Breast epithelium (tissue), 3 donors: ENCODE measurements around the gene FHAD1.

Experiments used
- POLR2A ChIP-seq: fragments of 450-650 bp; IDR thresholded peaks from one replicate; pipeline ENCODE4 v1.6.1; 2016; ENCODE audit warnings: antibody characterized with exemption, mild to moderate bottlenecking, moderate library complexity
- POLR2AphosphoS5 ChIP-seq, 3 donors: sonication (generic); formaldehyde crosslinking; IDR thresholded peaks; one replicate each; pipeline ENCODE4 v1.6.1; 2017; ENCODE audit warnings: antibody characterized with exemption in 3 of 3
- TF ChIP-seq, protein P1 (sequence below), 3 donors: fragments of 450-650 bp; IDR thresholded peaks; one replicate each; pipeline ENCODE4 v1.5.1; 2016 to 2017; ENCODE audit warnings: antibody characterized with exemption in 3 of 3, mild to moderate bottlenecking in 3 of 3, moderate library complexity in 3 of 3

DNA sequence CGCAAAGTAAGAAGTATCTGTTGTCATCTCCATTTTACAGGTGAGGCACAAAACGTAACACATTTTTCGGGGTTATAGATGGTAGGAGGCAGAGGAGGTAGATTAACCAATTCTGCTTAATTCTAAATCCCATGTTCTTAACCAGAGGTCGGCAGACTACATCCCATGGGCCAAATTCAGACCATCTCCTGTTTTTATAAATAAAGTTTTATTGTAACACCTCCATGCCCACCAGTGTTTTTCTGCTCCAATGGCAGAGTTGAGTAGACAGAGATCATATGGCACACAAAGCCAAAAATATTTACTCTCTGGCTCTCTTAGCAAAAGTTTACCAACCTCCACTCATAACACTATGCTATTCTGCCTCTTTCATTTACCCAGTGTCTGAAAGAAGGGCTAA is 30.9 kb downstream of the FHAD1 start:
- TF ChIP-seq, protein P1, sequence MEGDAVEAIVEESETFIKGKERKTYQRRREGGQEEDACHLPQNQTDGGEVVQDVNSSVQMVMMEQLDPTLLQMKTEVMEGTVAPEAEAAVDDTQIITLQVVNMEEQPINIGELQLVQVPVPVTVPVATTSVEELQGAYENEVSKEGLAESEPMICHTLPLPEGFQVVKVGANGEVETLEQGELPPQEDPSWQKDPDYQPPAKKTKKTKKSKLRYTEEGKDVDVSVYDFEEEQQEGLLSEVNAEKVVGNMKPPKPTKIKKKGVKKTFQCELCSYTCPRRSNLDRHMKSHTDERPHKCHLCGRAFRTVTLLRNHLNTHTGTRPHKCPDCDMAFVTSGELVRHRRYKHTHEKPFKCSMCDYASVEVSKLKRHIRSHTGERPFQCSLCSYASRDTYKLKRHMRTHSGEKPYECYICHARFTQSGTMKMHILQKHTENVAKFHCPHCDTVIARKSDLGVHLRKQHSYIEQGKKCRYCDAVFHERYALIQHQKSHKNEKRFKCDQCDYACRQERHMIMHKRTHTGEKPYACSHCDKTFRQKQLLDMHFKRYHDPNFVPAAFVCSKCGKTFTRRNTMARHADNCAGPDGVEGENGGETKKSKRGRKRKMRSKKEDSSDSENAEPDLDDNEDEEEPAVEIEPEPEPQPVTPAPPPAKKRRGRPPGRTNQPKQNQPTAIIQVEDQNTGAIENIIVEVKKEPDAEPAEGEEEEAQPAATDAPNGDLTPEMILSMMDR (IDR thresholded peaks at IDR 0.05): no peak
- TF ChIP-seq POLR2A (no peak), POLR2AphosphoS5 (IDR thresholded peaks at IDR 0.05) (no peak)
